ENCODE data around the gene PRDM16.

GRCh38 chr1:3279182-3279470 lies 210.1 kb downstream of the PRDM16 start:
- no peak for TF ChIP-seq CTCF (conservative IDR thresholded peaks at IDR 0.05; ENCODE audit: low read depth, low read length)
- no peak for TF ChIP-seq CEBPB (IDR thresholded peaks at IDR 0.05; ENCODE audit: low read depth, low read length)
- no peak for TF ChIP-seq MAZ (IDR thresholded peaks at IDR 0.05; ENCODE audit: borderline replicate concordance, low read depth, low read length)
- no peak for TF ChIP-seq POLR2A (IDR thresholded peaks at IDR 0.05; ENCODE audit: low read depth, low read length)
- TF ChIP-seq NFE2L2 (IDR thresholded peaks at IDR 0.05; ENCODE audit: low read depth, low read length) = no peak
- TF ChIP-seq CHD1 (IDR thresholded peaks at IDR 0.05; ENCODE audit: low read depth, low read length) = no peak
- no peak for TF ChIP-seq RAD21 (IDR thresholded peaks at IDR 0.05; ENCODE audit: low read length)
- TF ChIP-seq RCOR1 (IDR thresholded peaks at IDR 0.05; ENCODE audit: insufficient replicate concordance, low read length) = no peak
- no peak for TF ChIP-seq SMC3 (IDR thresholded peaks at IDR 0.05; ENCODE audit: low read depth, low read length)
- TF ChIP-seq FOS (IDR thresholded peaks at IDR 0.05; ENCODE audit: low read depth, low read length) = no peak
- TF ChIP-seq BHLHE40 (IDR thresholded peaks at IDR 0.05; ENCODE audit: low read depth, low read length) = no peak
- no peak for TF ChIP-seq RFX5 (IDR thresholded peaks at IDR 0.05; ENCODE audit: low read depth, low read length)
- no peak for TF ChIP-seq MAFK (IDR thresholded peaks at IDR 0.05; ENCODE audit: low read depth, low read length)
- no peak for TF ChIP-seq MXI1 (IDR thresholded peaks at IDR 0.05; ENCODE audit: borderline replicate concordance, low read depth, low read length)
